GM18511 (cell line): Measurements from ENCODE around the gene OR10H4.
"Not testable (repeated sequence)": the region's sequence is repeated elsewhere in the genome, so short reads cannot be mapped to it uniquely, and the experiment has no call there.

Source experiments
- ATAC-seq: cut with Tn5 transposase; IDR thresholded peaks from one replicate; pipeline ENCODE4 v1.9.1; 2021; ENCODE audit warnings: mild to moderate bottlenecking, moderate library complexity; ENCODE audit not compliant: unreplicated experiment

The OR10H4 gene, protein sequence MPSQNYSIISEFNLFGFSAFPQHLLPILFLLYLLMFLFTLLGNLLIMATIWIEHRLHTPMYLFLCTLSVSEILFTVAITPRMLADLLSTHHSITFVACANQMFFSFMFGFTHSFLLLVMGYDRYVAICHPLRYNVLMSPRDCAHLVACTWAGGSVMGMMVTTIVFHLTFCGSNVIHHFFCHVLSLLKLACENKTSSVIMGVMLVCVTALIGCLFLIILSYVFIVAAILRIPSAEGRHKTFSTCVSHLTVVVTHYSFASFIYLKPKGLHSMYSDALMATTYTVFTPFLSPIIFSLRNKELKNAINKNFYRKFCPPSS

DNA sequence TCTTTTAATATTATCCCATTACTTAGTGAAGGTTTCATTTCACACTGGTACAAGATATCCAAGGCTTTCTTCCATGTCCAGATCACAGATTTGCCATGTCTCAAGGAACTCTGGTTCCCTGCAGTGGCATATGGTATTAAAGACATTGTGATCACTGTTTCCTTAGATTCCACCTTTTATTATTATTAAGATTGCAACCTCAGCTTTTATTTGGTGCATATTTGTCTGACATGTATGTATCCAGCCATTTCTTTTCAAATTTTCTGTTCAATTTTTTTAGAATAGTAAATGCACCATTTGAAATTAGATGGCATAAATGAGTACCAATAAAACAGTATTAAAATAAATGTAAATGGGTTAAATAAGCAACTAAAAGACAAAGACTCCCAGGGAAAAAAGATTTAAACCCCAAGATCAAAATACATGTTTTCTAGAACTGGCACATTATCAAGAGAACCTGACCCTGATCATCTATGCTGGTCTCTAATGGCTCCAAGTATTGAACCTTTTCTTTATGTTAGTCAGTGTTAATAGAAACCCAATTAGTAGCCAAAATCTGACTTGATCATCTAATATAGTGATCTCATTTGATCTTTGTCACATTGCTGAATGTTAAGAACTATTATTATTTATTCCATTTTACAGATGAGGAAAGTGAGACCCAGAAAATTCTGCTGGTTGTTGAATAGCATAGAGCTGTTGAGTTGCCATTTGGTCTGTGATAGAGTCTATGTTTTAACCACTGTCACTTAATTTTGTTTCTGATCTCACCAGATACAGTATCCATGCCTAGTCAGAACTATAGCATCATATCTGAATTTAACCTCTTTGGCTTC lies at the start of gene OR10H4:
TSS of gene OR10H4 (plus strand) at position 786 of the 836 bp plus-strand sequence. CDS start at position 786, 0 bp downstream.
- no peak for ATAC-seq

DNA sequence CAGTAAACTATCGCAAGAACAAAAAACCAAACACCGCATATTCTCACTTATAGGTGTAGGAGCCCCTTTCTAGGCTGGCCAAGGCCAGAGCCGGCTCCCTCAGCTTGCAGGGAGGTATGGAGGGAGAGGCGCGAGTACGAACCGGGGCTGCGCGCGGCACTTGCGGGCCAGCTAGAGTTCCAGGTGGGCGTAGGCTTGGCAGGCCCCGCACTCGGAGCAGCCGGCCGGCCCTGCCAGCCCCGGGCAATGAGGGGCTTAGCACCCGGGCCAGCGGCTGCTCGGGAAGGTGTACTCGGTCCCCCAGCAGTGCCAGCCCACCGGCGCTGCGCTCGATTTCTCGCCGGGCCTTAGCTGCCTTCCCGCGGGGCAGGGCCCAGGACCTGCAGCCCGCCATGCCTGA lies 49.2 kb upstream of the OR10H4 start:
- not testable (repeated sequence) for ATAC-seq

- ATAC-seq: not testable (repeated sequence)
Observed at GRCh38 chr19:15900032-15900431, 48.8 kb upstream of the OR10H4 start.

GRCh38 chr19:15900504-15900903 lies 48.3 kb upstream of the OR10H4 start:
- no peak for ATAC-seq

- ATAC-seq: no peak
Observed at GRCh38 chr19:15902254-15902653, 46.6 kb upstream of the OR10H4 start.

DNA sequence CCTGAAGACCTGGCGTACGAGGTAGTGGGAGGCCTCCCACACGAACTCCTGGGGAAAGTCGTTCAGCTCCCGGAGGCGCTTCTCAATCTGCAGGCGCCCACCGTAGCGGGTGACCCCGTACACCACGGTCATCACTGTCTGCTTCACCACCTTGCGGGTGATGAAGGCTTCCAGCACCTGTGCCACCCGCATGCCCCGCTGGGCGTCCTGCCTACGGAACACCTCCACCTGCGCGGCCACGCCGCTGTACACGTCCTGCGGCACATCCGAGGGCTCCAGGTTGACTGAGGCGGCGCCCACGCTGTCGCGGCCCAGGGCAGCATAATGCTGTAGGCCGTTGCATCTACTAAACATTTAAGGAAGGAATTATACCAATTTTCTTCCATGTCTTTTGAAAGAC lies 45.9 kb upstream of the OR10H4 start:
- not testable (repeated sequence) for ATAC-seq

GRCh38 chr19:15905026-15905425 lies 43.8 kb upstream of the OR10H4 start:
- no peak for ATAC-seq

DNA sequence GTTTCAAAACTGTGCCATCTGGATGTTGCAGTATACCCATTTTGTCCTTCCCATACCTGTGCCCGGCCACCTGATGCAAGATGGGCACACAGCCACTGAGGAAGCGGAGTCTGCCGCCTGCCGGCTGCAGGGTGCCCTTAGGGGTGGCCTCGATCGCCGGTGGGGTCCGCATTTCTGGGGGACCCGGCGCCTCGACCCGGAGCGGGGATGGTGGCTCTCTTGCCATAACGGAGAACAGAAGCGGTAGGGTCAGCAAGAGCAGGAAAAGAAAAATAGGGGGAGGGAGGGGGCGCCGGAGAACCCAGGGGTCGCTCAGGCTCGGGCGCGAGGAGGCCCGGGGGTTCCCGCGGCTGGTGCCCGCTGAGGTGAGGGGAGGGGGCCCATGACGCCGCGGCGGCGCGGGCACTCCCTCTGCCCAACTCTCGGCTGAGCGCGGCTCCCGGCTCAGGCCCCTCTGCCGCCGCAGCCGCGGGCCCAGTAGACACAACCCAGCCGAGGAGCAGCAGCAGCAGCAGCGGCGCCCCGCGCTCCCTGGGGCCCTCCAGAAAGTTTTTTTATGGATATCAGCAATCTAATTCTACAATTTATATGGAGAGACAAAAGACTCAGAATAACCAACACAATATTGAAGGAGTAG lies 37.1 kb upstream of the OR10H4 start:
- ATAC-seq: no peak

DNA sequence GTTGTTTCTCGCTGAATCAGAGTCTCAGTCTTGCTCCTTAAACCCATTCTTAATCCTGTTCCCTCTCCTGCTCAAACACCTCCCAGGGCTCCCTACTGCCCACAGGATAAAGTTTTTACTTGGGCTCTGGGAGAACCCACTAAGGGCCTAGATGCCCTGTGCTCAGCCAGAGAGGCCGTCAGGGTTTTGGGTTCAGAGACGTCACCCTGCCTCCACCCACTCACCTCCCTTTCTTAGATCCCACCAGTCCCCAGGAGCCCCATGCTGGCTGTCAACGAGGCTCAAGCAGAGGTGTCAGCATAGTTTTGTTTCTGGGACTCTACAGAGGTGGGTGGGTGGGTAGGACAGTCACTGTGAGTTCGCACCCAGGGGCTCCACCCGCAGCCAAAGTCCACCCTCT lies 35.4 kb upstream of the OR10H4 start:
- no peak for ATAC-seq

DNA sequence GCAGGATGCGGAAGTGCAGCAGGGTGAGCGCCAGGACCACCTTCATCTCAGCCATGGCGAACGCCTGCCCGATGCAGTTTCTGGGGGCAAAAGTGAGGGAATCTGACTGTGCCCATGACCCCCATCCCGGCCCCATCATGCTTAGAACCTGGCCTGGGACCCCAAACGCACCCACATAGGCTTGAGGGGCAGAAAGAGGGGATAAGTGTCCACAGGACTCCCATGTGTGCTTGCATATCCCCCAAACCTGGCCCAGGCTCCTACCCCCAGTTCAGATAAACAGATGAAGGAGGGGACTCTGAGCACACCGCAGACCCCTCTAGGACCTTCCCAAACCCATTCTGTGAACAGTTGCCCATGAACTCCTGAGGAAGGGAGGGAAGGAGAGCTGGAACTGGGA lies 35.0 kb upstream of the OR10H4 start:
- ATAC-seq: no peak

DNA sequence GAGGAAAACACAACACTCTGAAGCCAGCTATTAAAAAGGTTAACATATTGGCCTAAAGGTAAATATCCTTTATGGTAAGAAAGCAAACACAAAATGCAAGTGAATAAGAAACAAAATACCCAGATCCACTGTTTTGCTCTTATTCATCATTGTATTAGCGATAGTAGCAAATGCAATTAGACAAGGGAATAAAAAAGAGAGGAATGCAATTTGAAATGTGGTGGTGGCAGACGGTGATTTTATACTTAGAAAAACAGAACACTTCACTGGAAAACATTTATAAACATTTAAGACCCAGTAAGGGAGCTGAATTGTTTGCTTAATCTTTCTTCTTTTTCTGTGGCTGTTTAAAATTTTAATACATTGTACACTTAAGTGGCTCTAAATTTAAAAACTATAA lies 33.7 kb upstream of the OR10H4 start:
- ATAC-seq: no peak

- no peak for ATAC-seq
Observed at GRCh38 chr19:15919243-15919642, 29.6 kb upstream of the OR10H4 start.

DNA sequence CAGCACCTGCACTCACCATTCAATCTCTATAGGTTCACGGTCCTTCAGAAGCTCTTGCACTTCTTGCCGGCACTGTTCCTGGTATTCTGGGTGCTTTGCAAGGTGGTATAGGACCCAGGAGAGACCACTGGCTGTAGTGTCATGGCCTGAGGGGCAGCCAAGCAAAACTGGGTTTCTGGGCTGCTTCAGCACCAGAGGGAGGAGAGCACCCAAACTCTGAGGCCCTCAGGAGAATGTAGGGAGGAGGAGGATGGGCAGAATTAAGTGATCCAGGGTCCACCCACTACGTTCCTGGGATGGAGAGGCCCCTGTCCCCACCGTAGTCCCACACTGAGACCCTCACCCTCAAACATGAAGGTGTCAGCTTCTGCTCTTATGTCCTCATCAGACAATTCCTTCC lies 26.8 kb upstream of the OR10H4 start:
- ATAC-seq: no peak

- ATAC-seq: no peak
Observed at GRCh38 chr19:15923702-15924101, 25.1 kb upstream of the OR10H4 start.

DNA sequence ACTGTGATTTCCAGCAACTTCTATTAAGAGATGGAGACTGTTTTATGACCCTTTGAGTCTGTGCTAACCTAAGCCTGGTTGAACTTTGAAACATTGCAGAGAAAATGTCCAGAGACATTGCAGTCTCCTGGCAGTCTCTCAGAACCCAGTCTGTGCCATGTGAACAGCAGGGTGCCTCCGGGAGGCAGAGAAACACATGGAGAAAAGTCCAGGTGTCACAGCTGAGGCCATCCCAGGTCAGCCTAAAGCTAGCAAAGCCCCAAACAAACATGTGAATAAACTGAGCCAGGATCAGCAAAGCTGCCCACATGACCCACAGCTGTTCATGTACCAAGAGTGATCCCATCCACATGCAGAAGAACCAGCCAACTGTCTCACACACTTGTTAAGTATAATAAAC lies 22.3 kb upstream of the OR10H4 start:
- no peak for ATAC-seq

DNA sequence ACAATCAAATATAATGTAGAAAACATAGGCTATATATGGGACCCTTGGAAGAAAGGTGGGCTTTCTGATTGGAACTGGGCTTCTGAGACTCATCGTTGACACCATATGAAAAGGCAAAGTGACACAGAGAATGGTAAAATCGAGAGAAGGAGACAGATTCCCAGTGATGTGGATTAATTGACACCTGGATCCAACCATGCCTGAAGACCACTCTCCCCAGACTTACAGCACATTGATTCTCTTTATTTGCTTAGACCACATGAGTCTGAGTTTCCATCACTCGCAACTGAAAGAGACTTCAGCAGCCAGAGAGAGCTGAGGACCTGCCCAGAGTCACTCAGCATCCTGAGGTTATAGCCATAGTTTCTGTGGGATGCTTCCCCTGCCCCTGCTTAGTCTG lies 20.5 kb upstream of the OR10H4 start:
- no peak for ATAC-seq

GRCh38 chr19:15933761-15934331 lies 15.0 kb upstream of the OR10H4 start:
- ATAC-seq: not testable (repeated sequence)

DNA sequence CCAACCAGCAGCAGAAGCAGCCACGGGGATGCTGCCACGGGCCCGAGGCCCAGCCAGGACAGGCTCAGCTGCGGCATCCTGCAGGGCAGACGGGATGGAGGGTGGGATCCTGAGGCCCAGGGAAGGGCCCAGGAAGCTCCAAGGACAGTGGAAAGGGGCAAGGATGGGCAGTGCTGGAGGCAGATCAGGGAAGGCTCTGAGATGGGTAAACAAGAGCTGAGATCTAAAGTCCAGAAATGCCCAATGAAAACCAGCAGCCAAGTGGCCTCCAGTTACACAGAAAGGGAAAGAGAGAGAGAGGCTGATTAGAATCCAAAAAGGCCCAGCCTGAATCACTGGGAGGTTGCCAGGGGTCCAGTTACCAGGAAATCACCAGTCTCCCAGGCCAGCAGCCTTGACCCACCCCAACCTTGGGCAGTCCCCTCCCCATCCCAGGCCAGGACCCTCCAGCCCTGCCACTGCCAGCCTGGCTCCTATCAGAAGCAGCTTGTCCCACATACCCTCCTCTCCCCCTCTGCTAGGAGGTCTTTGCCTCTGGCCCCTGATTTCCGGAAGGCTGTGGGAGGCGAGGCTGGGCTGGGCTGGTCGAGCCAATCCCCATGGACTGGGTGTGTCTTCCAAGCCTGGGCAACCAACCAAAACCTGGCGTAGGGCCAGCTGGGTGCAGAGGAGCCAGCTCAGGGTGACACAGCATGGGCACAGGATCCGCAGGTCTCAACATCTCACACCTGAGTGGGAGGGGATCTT lies 14.3 kb upstream of the OR10H4 start, which contains the start of gene CYP4F11:
TSS of gene CYP4F11 (minus strand) at position 198 of the 747 bp plus-strand sequence. CDS start at position 77, 121 bp downstream.
- ATAC-seq: no peak

DNA sequence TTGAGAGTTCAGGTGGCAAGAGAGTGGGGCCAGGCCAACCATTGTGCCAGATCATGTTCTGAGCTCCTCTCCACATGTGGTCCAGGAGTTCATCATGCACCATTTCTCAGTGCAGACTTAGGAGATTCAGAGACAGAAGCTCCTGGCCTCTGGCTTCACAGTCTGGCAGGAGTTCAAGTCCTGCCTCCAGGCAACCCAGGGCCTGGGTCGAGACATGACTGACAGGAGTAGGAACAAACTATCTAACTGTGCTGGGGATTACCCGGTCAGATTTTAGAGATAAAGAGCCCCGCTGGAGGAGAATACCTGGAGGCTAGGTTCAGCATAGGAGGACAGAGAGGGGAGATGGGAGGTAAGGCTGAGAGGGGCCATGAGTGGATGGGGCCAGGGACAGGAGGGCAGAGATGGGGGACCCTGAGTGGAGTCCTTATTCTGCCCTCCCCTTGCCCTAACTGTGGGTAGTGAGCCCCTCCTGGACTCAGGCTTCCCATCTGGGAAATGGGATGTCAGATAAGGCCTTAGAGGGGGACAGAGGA lies 13.6 kb upstream of the OR10H4 start:
- ATAC-seq: no peak

DNA sequence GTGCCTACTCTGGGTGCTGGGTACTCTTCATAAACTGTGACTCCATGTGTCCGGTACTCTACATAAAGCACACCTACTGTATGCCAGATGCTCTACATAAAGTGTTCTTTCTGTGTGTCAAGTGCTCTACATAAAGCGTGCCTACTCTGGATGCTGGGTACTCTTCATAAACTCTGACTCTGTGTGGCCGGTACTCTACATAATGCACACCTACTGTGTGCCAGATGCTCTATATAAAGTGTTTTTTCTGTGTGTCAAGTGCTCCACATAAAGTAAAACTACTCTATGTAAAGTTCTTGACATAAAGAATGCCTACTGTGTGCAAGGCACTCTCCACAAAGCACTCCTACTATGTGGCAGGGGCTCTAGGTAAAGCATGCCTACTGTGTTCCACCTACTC lies 12.6 kb upstream of the OR10H4 start:
- no peak for ATAC-seq
